Measurements from ENCODE around the gene TP73. TPM values are rescaled to one million over a fixed set of nuclear protein-coding genes. Genes with fewer than 3 reads are reported as not detected.
"Not testable (repeated sequence)": the region's sequence is repeated elsewhere in the genome, so short reads cannot be mapped to it uniquely, and the experiment has no call there.

TP73 gene
- polyA plus RNA-seq, 1 donor from 2014 or later: not detected

- H2AFZ ChIP-seq (ENCODE audit: low read depth, low read length); H3K9ac ChIP-seq (ENCODE audit: low read length); H3K4me2 ChIP-seq (ENCODE audit: low read length); H3K27ac ChIP-seq (ENCODE audit: low read length); H3K9me3 ChIP-seq (ENCODE audit: low read length); H3K4me3 ChIP-seq (ENCODE audit: low read length); H4K20me1 ChIP-seq (ENCODE audit: insufficient read depth); H3K36me3 ChIP-seq (ENCODE audit: insufficient read depth, low read length); H3F3A ChIP-seq (ENCODE audit: insufficient read depth, low read length, poor library complexity, severe bottlenecking); H3K27me3 ChIP-seq (ENCODE audit: insufficient read depth, low read depth, low read length); H3K9me2 ChIP-seq (ENCODE audit: insufficient read depth, low read length): not testable (repeated sequence)
- TF ChIP-seq RAD21 (conservative IDR thresholded peaks at IDR 0.05) (peak; percentile 59), SMC3 (conservative IDR thresholded peaks at IDR 0.05; ENCODE audit: poor library complexity) (peak; percentile 78), CTCF (IDR thresholded peaks at IDR 0.05; ENCODE audit: poor library complexity, severe bottlenecking) (peak; percentile 69)
- peaks cover 10% of the 10 kb centered on the region for H3K79me2 ChIP-seq (replicated peaks; ENCODE audit: insufficient read depth, low read length)
Measured at GRCh38 chr1:3621151-3621671, 31.1 kb upstream of the TP73 start.

DNA sequence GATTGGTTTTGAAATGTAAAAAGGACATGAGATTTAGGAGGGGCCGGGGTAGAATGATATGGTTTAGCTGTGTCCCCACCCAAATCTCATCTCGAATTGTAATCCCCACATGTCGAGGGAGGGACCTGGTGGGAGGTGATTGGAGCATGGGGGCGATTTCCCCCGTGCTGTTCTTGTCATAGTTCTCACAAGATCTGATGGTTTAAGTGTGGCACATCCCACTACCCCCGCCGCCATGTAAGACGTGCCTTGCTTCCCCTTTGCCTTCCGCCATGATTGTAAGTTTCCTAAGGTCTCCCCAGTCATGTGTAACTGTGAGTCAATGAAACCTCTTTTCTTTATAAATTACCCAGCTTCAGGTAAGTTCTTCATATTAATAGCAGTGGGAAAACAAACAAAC, 30.2 kb upstream of the TP73 start:
- not testable (repeated sequence) for H3K36me3 ChIP-seq (ENCODE audit: insufficient read depth, low read length); H3K27me3 ChIP-seq (ENCODE audit: insufficient read depth, low read depth, low read length); H4K20me1 ChIP-seq (ENCODE audit: insufficient read depth); H3K27ac ChIP-seq (ENCODE audit: low read length); H2AFZ ChIP-seq (ENCODE audit: low read depth, low read length); H3F3A ChIP-seq (ENCODE audit: insufficient read depth, low read length, poor library complexity, severe bottlenecking); H3K4me2 ChIP-seq (ENCODE audit: low read length); H3K9me3 ChIP-seq (ENCODE audit: low read length); H3K9me2 ChIP-seq (ENCODE audit: insufficient read depth, low read length); H3K9ac ChIP-seq (ENCODE audit: low read length)
- Histone ChIP-seq H3K79me2 (replicated peaks; ENCODE audit: insufficient read depth, low read length) (peaks cover 10% of the 10 kb centered on the region), H3K4me3 (ENCODE audit: low read length) (peak overlapping the region; percentile 100)

GRCh38 chr1:3623441-3624199, 28.7 kb upstream of the TP73 start:
- peak overlapping the region; percentile 100 for H3K4me3 ChIP-seq (ENCODE audit: low read length)
- peak overlapping the region; percentile 62 for H3K4me2 ChIP-seq (ENCODE audit: low read length)
- H4K20me1 ChIP-seq (ENCODE audit: insufficient read depth): peaks cover 5% of the 10 kb centered on the region
- H3K79me2 ChIP-seq (replicated peaks; ENCODE audit: insufficient read depth, low read length): peaks cover 10% of the 10 kb centered on the region
- H3F3A ChIP-seq (ENCODE audit: insufficient read depth, low read length, poor library complexity, severe bottlenecking): no peaks in the 10 kb centered on the region
- H2AFZ ChIP-seq (ENCODE audit: low read depth, low read length): peak overlapping the region; percentile 80
- H3K9me2 ChIP-seq (ENCODE audit: insufficient read depth, low read length): no peaks in the 10 kb centered on the region
- TF ChIP-seq EP300 (conservative IDR thresholded peaks at IDR 0.05; ENCODE audit: poor library complexity, severe bottlenecking) (no peak), EZH2 (IDR thresholded peaks at IDR 0.05; ENCODE audit: borderline replicate concordance, insufficient read depth, low read length, poor library complexity, severe bottlenecking) (no peak), POLR2AphosphoS5 (IDR thresholded peaks at IDR 0.05) (no peak), CTCF (IDR thresholded peaks at IDR 0.05; ENCODE audit: poor library complexity, severe bottlenecking) (no peak), TAF1 (IDR thresholded peaks at IDR 0.05; ENCODE audit: low read depth) (no peak), MXI1 (conservative IDR thresholded peaks at IDR 0.05; ENCODE audit: poor library complexity, severe bottlenecking) (no peak), SMC3 (conservative IDR thresholded peaks at IDR 0.05; ENCODE audit: poor library complexity) (no peak), RAD21 (conservative IDR thresholded peaks at IDR 0.05) (no peak)
- TF ChIP-seq, protein P1, sequence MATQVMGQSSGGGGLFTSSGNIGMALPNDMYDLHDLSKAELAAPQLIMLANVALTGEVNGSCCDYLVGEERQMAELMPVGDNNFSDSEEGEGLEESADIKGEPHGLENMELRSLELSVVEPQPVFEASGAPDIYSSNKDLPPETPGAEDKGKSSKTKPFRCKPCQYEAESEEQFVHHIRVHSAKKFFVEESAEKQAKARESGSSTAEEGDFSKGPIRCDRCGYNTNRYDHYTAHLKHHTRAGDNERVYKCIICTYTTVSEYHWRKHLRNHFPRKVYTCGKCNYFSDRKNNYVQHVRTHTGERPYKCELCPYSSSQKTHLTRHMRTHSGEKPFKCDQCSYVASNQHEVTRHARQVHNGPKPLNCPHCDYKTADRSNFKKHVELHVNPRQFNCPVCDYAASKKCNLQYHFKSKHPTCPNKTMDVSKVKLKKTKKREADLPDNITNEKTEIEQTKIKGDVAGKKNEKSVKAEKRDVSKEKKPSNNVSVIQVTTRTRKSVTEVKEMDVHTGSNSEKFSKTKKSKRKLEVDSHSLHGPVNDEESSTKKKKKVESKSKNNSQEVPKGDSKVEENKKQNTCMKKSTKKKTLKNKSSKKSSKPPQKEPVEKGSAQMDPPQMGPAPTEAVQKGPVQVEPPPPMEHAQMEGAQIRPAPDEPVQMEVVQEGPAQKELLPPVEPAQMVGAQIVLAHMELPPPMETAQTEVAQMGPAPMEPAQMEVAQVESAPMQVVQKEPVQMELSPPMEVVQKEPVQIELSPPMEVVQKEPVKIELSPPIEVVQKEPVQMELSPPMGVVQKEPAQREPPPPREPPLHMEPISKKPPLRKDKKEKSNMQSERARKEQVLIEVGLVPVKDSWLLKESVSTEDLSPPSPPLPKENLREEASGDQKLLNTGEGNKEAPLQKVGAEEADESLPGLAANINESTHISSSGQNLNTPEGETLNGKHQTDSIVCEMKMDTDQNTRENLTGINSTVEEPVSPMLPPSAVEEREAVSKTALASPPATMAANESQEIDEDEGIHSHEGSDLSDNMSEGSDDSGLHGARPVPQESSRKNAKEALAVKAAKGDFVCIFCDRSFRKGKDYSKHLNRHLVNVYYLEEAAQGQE (IDR thresholded peaks at IDR 0.05; ENCODE audit: borderline replicate concordance): no peak
- H3K27me3 ChIP-seq (ENCODE audit: insufficient read depth, low read depth, low read length): no peaks in the 10 kb centered on the region
- H3K27ac ChIP-seq (ENCODE audit: low read length): peak overlapping the region; percentile 42
- H3K9ac ChIP-seq (ENCODE audit: low read length): peak overlapping the region; percentile 71
- no peaks in the 10 kb centered on the region for H3K9me3 ChIP-seq (ENCODE audit: low read length)
- H3K36me3 ChIP-seq (ENCODE audit: insufficient read depth, low read length): no peaks in the 10 kb centered on the region

All from neural cell (in vitro differentiated cells).